Activated T-cell treated with anti-CD3 and anti-CD28 coated beads for 1 hour (primary cell): Measurements from ENCODE around the gene CSAD.
"Not testable (repeated sequence)": the region's sequence is repeated elsewhere in the genome, so short reads cannot be mapped to it uniquely, and the experiment has no call there.

Source experiments
- DNase-seq: peaks from one replicate; pipeline ENCODE4 v3.0.0-alpha.2; 2020; ENCODE audit warnings: low read depth

The CSAD gene

DNA sequence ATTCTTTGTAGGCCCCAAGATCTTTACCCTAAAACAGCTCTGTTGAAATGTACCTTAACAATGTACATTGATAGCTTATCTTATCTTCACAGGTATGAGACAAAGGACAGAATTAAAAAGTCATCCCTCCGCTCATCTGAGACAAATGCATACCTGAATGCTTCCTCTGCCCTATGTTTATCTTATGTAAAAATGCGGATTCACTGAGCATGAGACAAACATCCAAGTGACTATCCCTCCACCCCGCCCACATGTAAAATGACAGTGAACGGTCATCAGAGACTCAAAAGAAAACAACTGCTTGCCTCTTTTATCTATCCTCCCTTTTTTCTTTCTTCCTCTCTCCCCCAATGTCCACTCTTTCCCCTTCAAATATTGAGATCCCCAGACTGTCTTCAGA is 37.4 kb downstream of the CSAD start:
- no peak for DNase-seq

DNA sequence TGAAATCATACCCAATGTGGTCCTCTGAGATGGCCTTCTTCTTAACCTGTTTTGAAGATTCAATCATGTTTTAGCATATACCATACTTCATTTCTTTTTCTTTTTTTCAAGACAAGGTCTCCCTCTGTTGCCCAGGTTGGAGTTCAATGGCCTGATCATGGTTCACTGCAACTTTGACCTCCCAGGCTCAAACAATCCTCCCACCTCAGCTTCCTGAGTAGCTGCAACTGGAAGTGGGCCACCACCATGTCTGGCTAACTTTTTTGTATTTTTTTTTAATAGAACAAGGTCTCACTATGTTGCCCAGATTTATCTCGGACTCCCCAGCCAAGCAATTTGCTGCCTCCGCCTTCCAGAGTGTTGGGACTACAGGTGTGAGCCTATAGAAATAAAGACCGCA is 47.0 kb downstream of the CSAD start:
- DNase-seq, result no peak

DNA sequence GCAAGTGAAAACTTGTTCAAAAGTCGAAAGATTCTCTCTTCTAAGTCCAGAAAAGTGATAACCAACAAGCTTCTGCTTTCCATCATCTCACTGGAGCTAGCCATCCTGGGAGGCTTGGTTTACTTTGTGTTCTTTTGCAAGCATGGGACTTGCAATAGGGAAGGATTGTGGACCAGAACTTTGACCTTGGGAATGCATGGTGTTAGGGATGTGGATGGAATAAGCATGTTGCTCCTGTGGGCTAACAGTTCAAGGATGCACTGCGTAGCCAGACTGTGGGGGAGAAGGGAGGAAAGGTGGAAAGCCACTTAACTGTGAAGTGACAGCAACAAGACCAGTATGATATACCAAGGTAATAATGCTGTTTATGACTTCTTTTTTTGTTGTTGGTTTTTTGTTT is 48.9 kb downstream of the CSAD start:
- DNase-seq, result no peak

DNA sequence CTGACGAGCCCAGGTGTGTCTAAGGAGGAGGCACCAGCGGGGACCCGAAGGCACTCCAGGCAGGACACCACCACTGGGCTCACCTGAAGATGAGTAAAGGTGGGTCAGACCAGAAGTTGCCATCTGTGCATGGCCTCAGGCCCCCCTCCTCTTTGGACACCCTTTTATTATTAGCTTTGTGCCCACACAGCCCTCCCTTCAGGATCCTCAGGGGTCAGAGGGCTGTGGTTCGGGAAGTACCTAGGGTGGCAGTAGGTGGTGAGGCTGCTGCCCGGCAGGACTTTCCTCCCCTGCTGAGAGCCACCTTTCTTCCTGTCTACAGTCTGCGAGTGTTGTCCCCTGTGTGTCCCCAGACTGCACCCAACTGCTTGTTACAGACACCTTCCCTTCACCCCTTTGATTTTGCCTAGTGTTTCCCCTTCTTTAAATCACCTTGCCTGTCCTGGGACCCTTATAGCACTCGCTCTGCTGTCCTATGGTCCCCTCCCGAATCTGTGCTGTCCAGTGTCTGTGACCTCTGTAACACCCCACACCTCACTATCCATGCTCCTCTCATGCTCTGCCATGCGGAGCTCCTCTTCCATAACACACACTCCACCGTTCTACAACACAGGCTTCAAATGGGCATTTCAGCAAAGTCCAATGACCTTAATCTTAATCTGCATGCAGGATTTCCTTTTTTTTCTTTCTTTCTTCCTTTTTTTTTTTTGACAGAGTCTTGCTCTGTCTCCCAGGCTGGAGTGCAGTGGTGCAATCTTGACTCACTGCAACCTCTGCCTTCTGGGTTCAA is 51.8 kb downstream of the CSAD start:
- DNase-seq, result no peak

DNA sequence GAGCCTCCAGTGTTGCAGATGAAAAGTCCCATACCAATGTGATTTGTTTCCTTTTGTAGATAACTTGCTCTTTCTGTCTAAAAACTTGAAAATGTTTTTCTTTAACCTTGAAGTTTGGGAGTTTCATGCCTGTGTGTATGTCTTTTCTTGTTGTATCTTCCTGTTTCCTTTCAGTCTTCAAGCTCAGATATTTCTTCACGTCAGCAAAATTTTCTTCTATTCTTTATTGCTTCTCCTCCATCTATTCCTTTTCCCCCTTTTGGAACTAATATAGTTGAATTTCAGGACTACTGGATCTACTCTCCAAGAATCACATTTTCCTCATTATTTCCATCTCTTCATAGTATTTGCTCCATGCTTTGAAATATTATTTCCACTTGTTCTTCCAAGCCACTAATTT is 53.6 kb downstream of the CSAD start:
- DNase-seq, result no peak

DNA sequence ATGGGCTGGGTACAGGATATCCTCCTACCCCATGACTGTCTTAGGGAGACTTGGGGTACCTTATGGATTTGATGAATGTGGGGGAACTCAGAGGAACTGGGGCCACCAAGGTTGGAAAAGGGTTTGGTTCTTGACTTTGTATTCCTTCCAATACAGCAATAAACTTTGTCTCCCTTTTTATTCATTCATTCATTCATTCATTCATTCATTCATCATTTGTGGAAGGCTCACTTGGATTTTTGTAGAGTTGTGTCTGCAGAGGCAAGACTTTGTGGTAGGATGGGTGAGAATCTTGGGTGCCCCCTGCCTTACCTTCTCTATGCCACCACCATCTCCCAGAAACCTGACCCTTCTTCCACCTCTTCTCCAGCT is 56.4 kb downstream of the CSAD start:
- no peak for DNase-seq

DNA sequence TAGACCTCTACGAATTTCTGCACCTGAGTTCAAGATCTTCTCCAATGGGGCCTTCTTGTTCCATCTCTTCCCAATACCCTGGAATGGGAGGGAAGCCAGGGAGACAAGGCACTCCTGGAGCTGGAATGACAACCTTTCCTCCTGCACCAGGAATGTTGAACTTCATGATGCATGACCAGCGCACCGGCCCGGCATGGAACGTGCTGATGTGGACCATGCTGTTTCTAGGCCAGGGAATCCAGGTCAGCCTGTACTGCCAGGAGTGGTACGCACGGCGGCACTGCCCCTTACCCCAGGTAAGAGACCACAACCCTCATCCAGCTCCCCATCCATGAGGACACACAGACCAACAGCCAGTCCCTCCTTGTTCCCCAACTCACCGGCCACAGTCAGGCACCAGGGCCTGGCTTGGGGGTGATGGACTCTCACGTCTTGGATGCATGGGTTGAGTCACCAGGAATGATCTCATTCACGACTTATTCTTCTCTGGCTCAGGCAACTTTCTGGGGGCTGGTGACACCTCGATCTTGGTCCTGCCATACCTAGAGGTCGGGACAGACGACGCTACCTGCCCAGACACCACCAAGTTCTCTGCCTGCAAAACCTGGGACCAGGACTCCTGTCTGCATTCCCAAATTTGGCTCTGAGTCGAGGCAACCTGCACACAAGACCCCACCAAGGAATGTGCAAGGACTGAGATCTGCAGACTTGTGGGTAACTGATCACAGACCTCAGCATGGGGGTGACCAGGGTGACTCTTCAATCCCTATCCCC is 57.0 kb downstream of the CSAD start:
- DNase-seq, result no peak

DNA sequence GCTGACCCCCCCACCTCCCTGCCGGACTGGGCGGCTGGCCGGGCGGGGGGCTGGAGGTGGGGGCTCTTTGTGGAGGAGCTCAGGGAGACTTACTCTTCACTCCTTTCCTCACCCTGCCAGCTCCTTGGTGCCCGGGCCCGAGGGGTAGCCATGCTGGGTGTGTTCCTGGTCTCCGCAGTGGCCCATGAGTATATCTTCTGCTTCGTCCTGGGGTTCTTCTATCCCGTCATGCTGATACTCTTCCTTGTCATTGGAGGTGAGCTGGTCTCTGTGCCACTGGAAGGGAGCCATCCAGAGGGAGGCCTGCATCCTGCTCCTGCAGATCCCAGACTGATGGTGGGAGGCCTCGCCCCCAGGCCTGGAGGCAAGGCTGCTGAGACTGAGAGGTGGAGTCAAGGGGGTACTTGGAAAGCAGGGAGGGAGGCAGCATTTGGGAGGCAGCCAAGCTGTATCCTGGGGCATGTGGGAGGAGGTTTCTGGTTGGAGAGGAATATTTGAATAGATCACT is 57.7 kb downstream of the CSAD start:
- no peak for DNase-seq

DNA sequence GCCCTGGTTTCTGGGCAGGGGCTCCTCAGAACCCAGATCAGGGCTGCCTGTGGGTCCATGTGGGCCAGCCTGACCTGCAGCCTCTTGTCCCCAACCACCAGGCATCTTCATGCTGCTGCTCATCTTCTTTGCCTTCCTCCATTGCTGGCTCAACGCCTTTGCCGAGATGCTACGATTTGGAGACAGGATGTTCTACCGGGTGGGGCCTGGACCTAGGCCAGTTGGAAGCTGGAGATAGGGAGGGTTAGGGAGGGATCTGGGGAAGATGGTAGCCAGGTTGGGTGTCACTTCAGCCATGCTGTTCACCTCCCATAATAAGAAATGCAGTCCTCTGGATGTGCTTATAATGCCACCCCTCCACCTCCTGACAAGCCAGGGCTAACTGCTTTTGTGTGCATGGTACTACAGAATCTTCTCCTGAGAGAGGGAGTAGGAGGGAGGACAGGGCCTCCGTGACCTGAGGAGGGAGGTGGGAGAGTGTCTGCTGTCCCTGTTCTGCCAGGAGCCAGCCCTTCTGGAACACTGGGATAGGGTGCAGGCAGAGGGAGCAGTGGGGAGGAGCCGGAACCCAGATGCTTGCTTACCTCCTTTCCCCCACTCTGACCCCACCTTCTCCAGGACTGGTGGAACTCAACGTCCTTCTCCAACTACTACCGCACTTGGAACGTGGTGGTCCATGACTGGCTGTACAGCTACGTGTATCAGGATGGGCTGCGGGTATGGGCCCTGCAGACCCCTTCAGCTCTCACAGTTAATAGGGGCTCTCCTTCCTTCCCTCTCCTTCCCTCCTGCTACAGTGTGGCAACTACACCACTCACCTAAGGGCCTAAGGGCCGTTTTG is 59.8 kb downstream of the CSAD start:
- no peak for DNase-seq

DNA sequence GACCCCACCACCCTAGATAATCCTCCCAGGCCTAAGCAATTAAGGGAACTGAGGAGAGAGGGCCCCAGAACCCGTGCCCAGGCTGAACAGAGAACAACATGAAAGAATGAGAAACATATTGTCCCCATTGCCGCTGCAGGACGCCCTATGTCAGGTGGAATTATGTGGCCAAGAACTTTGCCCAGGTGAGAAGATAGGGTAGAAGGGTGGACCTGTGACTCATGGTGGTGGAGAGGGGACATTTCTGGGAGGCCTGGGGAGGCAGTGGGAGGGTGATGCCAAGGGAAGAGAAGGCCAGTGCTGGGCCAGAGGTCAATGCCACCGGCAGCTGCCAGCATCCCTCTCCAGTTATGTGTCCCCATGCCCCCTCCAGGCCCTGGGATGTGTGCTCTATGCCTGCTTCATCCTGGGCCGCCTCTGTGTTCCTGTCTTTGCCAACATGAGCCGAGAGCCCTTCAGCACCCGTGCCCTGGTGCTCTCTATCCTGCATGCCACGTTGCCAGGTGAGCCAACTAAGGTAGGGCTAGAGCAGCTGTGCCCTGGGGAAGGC is 61.9 kb downstream of the CSAD start:
- no peak for DNase-seq

DNA sequence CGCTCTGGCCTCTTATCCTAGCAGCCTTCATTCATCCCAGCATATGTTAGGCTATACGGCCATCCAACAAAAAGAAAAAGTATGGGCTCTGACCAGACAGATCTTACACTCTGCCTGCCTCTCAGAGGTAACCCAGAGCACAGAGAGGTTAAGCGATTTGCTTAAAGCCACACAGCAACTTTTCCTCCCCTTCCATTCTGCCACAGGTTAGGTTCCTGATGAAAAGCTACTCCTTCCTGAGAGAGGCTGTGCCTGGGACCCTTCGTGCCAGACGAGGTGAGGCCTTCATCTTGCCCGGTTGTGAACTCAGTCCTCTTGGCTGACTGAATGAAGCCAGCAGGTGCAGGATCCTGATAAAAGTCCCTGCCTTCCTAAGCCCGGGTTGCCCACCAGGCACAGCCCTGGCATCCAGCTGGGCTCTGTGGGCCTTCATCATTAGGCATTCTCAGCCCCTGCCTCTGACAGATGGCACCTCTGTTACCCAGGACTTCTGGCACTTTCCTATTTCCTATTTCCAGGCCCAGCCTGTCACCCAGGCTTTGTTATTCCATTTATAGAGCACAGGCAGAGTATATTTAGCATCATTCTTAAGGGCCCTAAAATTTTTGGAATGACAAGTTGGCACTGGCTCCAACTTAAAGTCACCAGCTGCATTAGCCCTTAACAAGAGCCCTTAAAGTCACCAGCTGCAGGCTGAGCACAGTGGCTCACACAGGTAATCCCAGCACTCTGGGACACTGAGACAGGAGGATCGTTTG is 64.7 kb downstream of the CSAD start:
- DNase-seq, result no peak

DNA sequence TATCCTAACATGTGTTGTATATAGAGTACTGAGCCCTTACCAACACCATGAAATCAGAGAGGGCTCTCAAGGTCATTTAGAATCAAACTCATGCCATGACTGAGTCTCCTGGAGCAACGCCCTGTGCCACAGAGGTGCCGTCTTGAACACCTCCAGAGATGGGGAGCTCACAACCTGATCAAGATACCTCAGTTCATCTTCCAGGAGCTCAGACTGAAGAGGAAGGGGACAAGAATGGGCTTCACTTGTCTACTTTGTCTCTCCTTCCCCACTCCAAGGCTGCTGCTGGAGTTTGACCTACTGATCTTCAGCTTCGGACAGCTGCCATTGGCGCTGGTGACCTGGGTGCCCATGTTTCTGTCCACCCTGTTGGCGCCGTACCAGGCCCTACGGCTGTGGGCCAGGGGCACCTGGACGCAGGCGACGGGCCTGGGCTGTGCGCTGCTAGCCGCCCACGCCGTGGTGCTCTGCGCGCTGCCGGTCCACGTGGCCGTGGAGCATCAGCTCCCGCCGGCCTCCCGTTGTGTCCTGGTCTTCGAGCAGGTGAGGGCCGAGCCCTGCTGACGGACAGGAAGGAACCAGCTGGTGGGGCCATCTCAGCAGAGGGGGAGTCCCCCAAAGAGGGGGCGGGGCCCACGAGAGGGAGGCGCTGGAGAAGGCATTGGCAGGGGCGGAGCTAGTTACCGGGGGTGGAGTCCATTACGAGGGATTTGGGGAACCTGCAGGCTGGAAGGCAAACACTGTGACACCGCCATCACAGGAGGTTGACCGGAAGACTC is 65.4 kb downstream of the CSAD start:
- DNase-seq, result no peak

DNA sequence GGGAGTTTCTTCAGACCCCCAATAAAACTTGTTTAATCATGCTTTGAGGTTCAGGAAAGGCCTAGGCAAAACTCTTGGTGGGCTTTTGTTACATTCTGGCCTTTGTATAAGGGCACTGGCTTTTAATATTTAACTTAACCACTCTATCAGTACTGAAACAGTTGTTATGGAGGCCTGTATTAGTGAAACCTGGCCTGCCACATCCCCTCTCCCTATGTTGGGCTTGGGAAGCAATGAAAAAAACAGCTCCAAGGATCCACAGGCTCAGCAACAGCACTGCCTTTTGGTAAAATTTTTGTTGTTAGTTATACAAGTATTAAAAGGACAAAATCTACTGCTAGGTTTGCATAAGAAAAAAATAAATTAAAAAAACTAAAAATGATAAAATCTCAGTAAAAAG is 66.8 kb downstream of the CSAD start:
- no peak for DNase-seq

DNA sequence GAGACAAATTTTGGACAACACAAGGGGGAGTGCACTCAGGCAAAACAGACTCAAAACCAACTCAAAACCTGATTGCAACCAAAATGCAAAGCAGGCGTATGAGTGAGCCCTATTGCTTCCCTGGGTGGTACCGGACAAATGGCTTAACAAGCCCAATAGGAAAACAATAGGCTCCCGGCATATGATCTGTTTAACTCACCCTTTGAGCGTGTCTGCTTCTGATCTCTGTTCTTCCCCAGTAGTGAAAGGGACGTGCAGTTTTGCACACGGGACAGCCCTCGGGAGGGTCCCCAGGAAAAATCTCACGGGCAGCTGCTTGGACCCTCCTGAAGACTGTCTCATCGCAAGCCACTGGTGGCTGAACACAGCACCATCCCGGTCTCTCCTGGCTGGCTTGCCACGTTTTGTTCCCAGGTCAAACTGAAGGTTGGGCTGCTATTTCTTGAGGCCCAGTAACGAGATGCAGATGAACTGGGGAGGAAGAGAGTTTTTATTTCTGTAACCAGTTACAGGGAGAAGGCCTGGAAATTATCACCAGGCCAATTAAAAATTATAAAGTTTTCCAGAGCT is 67.5 kb downstream of the CSAD start:
- no peak for DNase-seq

DNA sequence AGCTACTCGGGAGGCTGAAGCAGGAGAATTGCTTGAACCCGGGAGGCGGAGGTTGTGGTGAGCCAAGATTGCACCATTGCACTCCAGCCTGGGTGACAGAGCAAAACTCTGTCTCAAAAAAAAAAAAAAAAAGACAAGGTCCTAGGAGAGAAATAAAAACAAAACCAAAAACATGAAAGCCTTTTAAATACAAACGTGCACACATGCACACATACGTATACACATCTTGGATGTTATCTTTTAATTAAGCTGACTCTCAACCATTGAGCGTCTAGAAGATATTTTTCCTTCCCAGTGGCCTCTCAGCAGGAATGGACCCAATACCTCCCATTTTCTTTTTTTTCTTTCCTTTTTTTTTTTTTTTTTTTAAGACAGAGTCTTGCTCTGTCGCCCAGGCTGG is 68.3 kb downstream of the CSAD start:
- DNase-seq, result not testable (repeated sequence)
